ENCODE data around the gene CDC37L1. TPM values are rescaled to one million over a fixed set of nuclear protein-coding genes. Genes with fewer than 3 reads are reported as not detected.

The CDC37L1 gene
- total RNA-seq, 4 donors from 2014 or later, result 21.1 to 50.5 (median 34.0) TPM

GRCh38 chr9:4740638-4741364, 61.4 kb downstream of the CDC37L1 start, which contains the start of gene AK3:
AK3 (minus strand) TSS chr9:4741202; CDS start chr9:4741087, 115 bp downstream.
- TF ChIP-seq POLR2A (IDR thresholded peaks at IDR 0.05) (peak; percentile 81 to 90), CTCF (IDR thresholded peaks at IDR 0.05) (peak; percentile 16 to 52 (median 42))
- Histone ChIP-seq H3K27ac (peak within 1 kb of the TSS; percentile 92 to 96), H3K4me3 (peak within 1 kb of the TSS; percentile 64 to 75), H3K9me3 (no peaks in the 10 kb centered on the region), H3K4me1 (peaks cover 0 to 12% of the 10 kb centered on the region in 2 donors), H3K36me3 (no peaks in the 10 kb centered on the region), H3K27me3 (no peaks in the 10 kb centered on the region)
- peak; percentile 87 to 90 for DNase-seq
- intact Hi-C loops (cut with DNase I; ENCODE audit: low total_unique reads), result loop anchor here (10.0 kb wide), 1 partner anchor 66 kb away; the partner anchor contains the start of gene CDC37L1

DNA sequence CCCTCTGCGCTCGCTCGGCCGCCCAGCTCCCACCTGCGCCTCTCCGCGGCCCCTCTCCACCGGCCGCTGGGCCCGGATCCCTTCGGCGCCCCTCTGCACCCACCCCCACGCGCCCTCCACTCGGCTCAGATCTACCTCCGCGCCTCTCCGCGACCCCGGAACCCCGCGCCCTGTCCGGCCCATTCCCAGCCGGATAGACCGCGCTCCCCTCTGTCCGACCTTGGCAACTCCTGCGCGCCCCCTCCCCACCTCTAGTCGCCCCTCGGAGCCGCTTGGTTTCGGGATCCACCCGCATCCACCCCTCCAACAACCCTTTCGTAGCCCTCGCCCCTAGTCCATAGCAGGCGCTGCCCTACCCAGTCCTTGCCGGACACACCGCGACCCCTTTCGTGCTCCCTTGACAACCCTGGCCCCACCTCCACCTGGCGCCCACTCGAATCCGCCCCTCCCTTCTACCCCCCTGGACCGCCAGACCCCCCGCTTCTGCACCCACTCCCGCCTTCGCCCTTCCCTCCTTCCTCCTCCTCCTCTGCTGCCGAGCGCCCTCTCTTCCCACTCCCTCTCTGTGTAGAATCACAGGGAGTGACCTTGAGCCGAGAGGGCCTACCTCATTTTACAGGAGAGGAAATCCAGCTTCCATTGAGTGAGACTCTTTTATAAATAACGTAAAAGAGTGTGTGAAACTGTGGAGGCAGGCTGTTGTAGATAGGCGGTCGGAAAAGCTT, 62.2 kb downstream of the CDC37L1 start:
- Histone ChIP-seq H3K27me3 (no peaks in the 10 kb centered on the region), H3K4me1 (peaks cover 0 to 12% of the 10 kb centered on the region in 2 donors), H3K36me3 (no peaks in the 10 kb centered on the region), H3K9me3 (no peaks in the 10 kb centered on the region), H3K27ac (peak overlapping the region; percentile 92 to 96), H3K4me3 (peak overlapping the region; percentile 64 to 75)
- intact Hi-C loops (cut with DNase I; ENCODE audit: low total_unique reads), result loop anchor here (10.0 kb wide), 1 partner anchor 67 kb away; the partner anchor contains the start of gene CDC37L1
- TF ChIP-seq CTCF (IDR thresholded peaks at IDR 0.05) (no peak), POLR2A (IDR thresholded peaks at IDR 0.05) (no peak)
- DNase-seq, result peak in 1 of 2 donors; percentile 41

DNA sequence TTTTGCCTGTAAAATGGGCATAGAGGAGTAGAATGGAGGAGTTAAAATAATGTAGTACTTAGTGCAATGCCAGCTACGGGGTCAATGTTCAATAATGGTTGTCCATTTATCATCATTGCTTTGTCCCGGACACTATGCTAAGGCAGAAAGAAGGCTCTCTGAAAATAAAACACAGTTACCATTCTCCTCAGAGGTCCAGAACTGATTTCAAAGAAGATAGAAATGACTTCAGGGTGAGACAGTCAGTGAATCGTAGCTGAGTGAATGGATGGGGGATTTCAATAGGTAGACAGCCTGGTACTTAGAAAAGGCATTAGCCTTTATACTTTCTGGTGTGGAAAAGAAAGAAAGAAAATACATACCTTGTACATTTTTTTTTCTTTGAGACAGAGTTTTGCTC, 62.9 kb downstream of the CDC37L1 start:
- intact Hi-C loops (cut with DNase I; ENCODE audit: low total_unique reads), result loop anchor here (10.0 kb wide), 1 partner anchor 67 kb away; the partner anchor contains the start of gene CDC37L1
- Histone ChIP-seq H3K9me3 (no peaks in the 10 kb centered on the region), H3K27ac (peak overlapping the region; percentile 92 to 96), H3K27me3 (no peaks in the 10 kb centered on the region), H3K4me1 (peaks cover 0 to 12% of the 10 kb centered on the region in 2 donors), H3K36me3 (no peaks in the 10 kb centered on the region), H3K4me3 (no peak overlapping the region)
- TF ChIP-seq POLR2A (IDR thresholded peaks at IDR 0.05), result no peak
- TF ChIP-seq CTCF (IDR thresholded peaks at IDR 0.05), result no peak
- no peak for DNase-seq

DNA sequence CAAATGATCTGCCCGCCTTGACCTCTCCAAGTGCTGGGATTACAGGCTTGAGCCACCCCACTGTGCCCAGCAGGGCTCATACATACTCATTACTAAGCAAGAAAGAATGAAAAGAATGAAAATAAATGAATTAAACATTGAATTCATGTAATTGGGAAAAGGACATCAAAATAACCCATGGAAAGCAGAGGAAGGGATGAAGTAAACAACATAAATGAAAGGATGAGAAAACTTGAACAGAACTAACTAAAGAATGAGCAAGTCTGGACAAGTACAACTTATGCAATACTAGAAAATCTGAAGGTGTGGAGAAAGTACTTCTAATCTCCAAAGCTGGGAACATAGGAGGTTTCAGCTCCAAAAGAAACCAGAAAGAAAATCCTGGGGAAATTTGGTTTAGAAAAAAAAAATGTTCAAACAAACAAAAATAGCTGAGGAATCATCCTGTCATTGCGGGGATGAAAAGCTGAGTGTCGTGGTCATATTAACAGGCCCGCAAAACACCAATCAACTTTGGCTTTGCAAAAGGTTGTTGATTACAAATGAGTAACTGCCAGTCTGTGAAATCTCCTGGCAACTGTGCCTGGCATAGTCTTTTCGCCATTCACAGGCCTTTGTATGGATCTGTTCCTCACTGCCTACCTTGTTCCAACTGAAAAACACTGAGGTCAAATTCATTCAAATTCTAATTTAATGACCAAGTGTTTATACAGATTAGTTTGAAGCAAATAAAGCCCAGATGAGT, 63.9 kb downstream of the CDC37L1 start:
- H3K27me3 ChIP-seq, result no peaks in the 10 kb centered on the region
- intact Hi-C loops (cut with DNase I; ENCODE audit: low total_unique reads), result loop anchor here (10.0 kb wide), 1 partner anchor 69 kb away; the partner anchor contains the start of gene CDC37L1

More for the DNA sequence above, 63.9 kb downstream of the CDC37L1 start:
- H3K27ac ChIP-seq, result no peak overlapping the region
- DNase-seq, result no peak
- peaks cover 0 to 12% of the 10 kb centered on the region in 2 donors for H3K4me1 ChIP-seq
- H3K4me3 ChIP-seq, result no peak overlapping the region
- TF ChIP-seq CTCF (IDR thresholded peaks at IDR 0.05) (no peak), POLR2A (IDR thresholded peaks at IDR 0.05) (no peak)
- H3K9me3 ChIP-seq, result no peaks in the 10 kb centered on the region
- no peaks in the 10 kb centered on the region for H3K36me3 ChIP-seq
